NCI-H460 (cell line): ENCODE measurements around the gene AP2B1. TPM values are rescaled to one million over a fixed set of nuclear protein-coding genes. Genes with fewer than 3 reads are reported as not detected.

Experiments used
- DNase-seq: peaks from one replicate; pipeline ENCODE4 v3.0.0-alpha.2; 2016; ENCODE audit warnings: low read depth; ENCODE audit errors: extremely low read depth
- small RNA-seq, 2 experiments: library from RNA; depleted of rRNA; stranded (forward); fragments of <200 nt; gene quantifications; one replicate each; pipeline ENCODE3, GENCODE V24; 2014
- total RNA-seq: library from RNA; depleted of rRNA; stranded (reverse); fragments of >200 nt; shearing (Covaris generic); gene quantifications from 2 replicates; pipeline ENCODE4 v1.2.3, GENCODE V29; 2014; rRNA removed

The AP2B1 gene
- total RNA-seq, 1 experiment from 2014 or later, result 82.8 TPM

DNA sequence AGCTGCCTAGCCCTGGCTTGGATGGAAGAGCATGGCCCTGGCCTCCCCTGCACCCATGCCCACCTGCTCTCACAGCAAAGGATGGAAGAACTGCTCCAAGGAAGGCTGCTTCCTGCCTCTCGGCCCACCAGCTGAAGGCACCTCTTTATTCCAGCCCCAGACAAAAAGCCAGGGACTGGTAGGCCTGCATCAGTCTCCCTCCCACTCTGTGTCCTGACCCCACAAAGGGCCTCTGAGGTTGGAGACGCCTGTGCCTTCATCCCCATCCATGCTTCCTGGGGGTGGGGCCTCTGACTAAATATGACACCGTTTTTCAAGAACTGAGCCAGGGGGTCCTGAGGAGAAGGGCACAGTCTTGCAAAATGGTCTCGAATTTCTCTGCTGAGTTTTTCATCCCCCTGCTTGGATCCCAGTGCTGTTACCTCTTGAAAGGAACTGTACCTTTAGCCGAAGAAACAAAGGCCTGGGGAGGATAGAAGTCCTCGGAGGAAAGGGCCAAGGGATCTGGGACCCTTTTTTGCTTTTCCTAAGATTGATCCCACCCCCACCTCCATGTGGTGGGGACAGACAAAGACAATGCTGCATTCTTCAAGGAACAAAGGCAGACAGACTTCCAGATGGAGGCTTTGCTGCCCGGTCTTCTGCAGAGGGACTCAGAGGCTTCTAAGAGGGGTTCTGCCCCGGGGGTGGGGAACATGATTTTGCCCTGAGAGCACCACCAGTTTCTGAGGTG is 178.8 kb downstream of the AP2B1 start:
- no peak for DNase-seq

DNA sequence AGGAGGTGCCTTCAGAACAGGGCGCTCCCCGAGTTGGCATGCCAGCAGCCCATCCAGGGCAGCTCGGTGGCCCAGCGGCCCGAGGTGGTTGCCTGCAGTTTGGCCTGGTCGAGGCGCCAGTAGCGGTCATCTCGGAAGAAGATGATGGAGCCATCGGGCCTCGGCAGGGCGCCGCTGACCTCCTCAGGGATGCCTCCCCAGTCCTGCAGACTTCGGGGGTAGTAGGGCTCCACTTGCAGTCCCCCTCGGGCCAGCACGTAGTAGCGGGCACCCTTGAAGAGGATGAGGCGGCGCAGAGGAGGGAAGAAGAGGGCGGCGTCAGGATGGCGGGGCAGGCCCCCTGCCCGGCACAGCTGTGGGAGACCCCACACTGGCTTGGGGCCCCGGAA is 179.4 kb downstream of the AP2B1 start:
- no peak for DNase-seq

DNA sequence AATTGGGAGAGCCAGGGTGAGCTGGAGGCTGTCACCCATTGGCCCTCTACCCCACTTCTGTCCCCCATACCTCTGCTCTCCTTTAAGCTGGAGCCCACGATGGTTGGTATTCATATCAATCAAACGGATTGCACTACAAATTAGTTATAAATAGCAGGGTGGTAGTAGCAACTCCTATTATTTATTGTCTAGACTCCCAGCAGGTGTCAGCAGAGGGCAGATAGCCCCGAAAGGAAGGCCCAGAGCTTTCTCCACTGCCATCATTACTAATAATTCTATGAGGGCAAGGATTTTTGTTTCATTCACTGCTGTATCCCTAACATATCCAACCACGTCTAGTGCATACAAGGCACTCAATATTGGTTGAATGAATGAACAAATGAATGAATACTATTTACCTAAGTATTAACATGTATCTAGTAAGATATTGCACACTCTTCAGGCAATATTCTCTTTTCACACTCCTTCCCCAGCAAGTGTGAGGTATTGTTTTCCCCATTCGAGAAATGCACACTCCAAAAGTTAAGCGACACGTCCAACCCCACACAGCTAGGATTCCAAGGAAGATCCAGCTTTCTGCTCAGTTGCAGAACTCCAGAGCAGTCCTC is 179.9 kb downstream of the AP2B1 start:
- peak; percentile 47 for DNase-seq

DNA sequence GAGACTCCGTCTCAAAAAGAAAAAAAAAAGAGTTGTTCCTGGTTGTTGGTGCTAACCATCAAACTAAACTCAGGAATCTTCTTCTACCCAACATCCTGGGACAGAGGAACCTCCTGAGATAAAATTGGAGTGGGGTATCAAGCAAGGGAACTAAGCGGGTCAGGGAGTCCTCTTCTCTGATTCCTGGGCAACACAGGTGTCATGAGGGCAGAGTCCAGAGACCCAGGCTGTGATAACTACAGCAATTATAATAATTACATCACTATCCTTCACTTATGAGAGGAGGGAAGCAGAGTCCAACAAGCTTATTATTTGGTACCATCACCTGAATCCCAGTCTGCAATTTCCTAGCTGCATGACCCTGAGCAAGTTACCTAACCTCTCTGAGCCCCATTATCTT is 181.7 kb downstream of the AP2B1 start:
- no peak for DNase-seq

DNA sequence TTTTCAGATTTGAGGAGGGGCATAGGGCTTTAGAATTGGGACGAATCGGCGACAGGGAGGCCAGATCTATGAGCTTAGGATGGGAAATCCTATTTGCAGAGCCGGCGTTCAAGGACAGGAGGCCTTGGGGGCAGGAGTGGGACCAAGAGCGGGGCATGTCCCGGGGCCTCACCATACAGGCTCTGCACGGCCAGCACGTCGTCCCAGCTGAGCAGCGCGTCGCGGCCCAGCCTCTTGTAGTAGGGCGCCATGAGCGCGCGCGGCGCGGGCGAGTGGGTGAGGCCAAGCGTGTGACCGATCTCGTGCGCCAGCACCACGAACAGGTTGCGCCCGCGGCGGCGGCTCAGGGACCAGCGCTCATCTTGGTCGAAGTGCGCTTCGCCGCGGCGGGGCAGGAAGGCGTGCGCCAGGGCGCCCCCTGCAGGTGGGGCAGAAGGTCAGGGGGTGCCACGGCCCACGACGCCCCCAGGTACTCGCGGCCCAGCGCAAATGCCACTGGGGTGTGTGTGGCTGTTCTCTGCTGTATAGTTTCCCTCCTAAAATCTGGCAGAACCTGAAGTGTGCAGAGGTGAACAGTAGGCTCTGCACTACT is 182.9 kb downstream of the AP2B1 start:
- DNase-seq, result no peak

DNA sequence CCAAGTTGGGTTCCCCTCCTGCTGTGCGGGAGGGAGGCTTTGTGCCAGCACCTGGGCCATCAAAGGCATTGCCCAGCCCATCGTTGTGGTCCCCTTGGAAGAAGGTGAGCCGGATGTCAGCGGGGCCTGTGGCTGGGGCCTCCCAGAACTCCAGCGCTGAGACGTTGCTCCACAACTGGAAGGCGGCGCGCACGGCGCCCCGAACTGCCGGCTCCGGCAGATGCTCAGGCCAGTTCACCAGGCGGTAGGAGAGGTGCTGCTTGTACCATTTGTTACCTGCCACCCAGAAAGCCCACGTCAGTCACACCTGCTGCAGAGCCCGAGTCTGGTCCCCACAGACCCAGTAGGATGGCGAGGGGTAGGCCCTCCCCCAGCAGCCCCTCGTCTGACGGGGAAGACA is 186.0 kb downstream of the AP2B1 start:
- DNase-seq, result no peak

DNA sequence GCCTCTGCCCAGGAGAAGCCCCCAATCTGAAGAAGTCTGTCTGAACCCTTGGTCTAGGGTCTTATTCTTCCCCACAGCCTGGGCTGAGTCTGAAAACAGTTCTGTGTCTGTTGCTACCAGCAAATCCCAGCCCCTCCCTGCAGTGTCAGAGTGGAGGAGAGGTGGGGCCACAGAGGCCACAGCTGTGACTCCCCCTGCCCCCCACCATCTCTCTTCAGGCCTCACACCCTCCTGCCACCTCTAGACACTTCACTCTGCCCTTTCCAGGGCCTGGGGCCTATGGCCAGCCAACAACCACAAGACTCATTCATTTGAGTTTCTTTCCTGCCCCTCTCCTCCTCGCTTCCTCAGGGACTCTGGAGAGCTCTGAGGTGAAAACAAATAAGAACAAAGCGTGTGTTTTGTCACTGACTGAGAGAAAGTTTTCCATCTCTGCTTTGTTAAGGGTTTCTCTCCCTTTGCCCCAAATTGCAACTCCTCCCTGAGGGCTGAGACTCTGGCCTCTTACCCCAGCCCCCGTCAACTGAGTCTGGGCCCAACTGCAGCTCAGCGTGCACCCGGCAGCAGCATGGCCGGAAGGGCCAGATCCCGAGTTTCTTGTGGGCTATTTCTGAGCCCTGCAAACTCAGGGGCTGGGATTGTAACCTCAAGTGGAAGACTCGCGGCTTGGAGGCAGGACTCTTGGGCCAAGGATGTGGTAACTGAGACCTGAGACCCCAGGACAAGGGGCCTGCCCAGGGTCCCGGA is 186.7 kb downstream of the AP2B1 start:
- DNase-seq, result no peak

DNA sequence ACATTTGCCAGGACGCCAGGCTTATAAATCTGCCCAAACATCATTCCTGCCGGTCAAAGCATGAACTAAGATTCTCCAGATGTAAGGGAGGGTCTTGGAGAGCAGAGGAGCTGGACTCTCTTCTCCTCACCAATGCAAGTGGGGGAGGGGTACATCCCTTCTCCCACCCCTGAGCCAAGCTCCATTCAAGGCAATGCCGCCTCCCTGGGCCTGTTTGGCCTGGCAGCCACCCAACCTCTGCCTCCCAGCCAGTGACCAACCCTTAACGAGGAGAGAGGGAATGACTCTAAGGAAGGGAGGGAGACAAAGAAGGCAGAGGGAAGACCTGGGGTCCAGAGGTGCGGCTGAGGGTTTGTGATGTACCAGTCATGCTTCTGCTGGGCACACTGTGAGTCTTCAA is 187.4 kb downstream of the AP2B1 start:
- DNase-seq, result no peak

DNA sequence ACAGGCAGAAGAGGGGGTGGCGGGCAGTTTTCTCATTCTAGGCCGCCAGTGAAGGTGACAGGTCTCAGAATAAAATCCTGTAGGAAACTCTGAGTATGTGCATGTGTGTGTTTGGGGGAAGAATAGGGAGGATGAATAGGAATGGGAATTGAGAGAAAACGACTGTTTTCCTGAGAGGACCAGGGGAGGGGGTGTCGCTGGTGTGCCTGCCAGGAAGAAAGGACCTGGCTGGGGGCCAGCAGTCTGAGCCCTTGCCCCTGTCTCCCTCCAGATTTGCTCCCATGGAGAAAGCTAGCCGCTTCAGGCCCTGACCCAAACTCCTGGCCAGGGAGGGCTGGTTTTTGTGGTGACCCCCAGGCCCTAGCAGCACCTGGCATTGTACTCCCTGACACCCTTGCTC is 187.9 kb downstream of the AP2B1 start:
- no peak for DNase-seq

DNA sequence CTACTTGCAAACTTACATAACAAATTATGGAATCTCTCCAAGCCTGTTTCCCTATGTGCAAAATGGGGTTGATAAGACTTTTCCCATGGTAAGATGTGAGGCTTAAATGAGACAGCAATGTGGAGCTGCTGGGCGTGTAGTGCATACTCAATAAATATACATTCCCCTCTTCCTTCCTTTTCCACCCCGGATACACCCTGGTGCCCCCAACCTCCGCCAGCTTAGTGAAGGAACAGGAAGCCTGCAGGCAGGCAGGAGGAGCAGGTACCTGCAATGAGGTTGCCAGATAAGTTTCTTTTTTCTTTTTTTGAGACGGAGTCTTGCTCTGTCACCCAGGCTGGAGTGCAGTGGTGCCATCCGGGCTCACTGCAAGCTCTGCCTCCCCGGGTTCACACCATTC is 188.5 kb downstream of the AP2B1 start:
- no peak for DNase-seq

Small RNA genes within 50 kb of the gene (small RNA-seq; reads per million reads assigned to genes)
- gene AC004134.1, result 0 reads per million in 2 experiments
- gene AC015911.1, result 0 reads per million in 2 experiments
- gene SNORD7, result 60.4 to 60.5 reads per million in 2 experiments

Other genes with a start within 250 kb of the AP2B1 start
- gene SLFN11, start 213.7 kb upstream of the AP2B1 start, total RNA-seq, result 25.7 and 28.5 TPM in 2 replicates
- not detected in 2 replicates for gene SLFN12, start 154.8 kb upstream of the AP2B1 start, total RNA-seq
- 1.0 and 2.0 TPM in 2 replicates for gene SLFN13, start 138.6 kb upstream of the AP2B1 start, total RNA-seq
- gene SLFN12L, start 49.6 kb upstream of the AP2B1 start, total RNA-seq, result not detected in 2 replicates
- not detected in 2 replicates for gene SLFN14, start 26.5 kb upstream of the AP2B1 start, total RNA-seq
- 8.9 and 9.0 TPM in 2 replicates for gene PEX12, start 8.8 kb upstream of the AP2B1 start, total RNA-seq
- gene RASL10B, start 144.3 kb downstream of the AP2B1 start, total RNA-seq, result 2.3 and 2.5 TPM in 2 replicates
- gene GAS2L2, start 165.9 kb downstream of the AP2B1 start, total RNA-seq, result not detected in 2 replicates
- not detected in 2 replicates for gene C17orf50, start 173.6 kb downstream of the AP2B1 start, total RNA-seq
- 0.12 TPM in 1 of 2 replicates, not detected in the other for gene MMP28, start 208.3 kb downstream of the AP2B1 start, total RNA-seq
- gene TAF15, start 222.2 kb downstream of the AP2B1 start, total RNA-seq, result 41.0 and 48.8 TPM in 2 replicates